K562 (cell line): ENCODE measurements around the gene PLEKHM1. TPM values are rescaled to one million over a fixed set of nuclear protein-coding genes. Genes with fewer than 3 reads are reported as not detected.

Source experiments
- ATAC-seq: fragments of 200-7000 bp; cut with Tn5 transposase; 3 replicates; pipeline ENCODE4 v1.9.1; 2020; ENCODE audit warnings: moderate library complexity
- BruUV-seq: library from RNA; stranded (reverse); fragments of 400-500 nt; replicated peaks from 2 replicates; lab custom pipeline; 2021; lab: Mats Ljungman, UMichigan
- CTCF ChIA-PET: fragments of 300-600 bp; formaldehyde crosslinking; extraction: SDS; loops from one replicate; lab custom pipeline; 2021; ENCODE audit warnings: low intra/inter-chr PET ratio; lab: Yijun Ruan, JAX
- POLR2A ChIA-PET: fragments of 300-600, 350-650 bp; sonication (Branson Sonifier 250); formaldehyde crosslinking; extraction: SDS; loops from one replicate; lab custom pipeline; 2021; ENCODE audit warnings: antibody characterized with exemption, inconsistent platforms; lab: Yijun Ruan, JAX
- DNase-seq, 4 experiments: peaks; one replicate each; pipeline versions ENCODE4 v3.0.0 to v3.0.0-alpha.2; 2011 to 2018; ENCODE audit warnings: low spot score in 3 of 4, mixed read lengths in 3 of 4; ENCODE audit errors: extremely low read depth in 1 of 4
- FAIRE-seq: peaks from 2 replicates; lab custom pipeline; 2011; peaks lifted over from hg19 to GRCh38; lab: Jason Lieb, UNC
- H2AFZ ChIP-seq: 2 replicates; pipeline ENCODE4 v1.6.0; 2011; ENCODE audit warnings: low read depth, low read length, control low read depth, inconsistent platforms
- H3K27ac ChIP-seq: fragments of 200-600 bp; 3 replicates; pipeline ENCODE4 v1.8.0; 2011; ENCODE audit warnings: low read depth, mild to moderate bottlenecking, control low read depth, inconsistent platforms, low read length, moderate library complexity, mixed read lengths; ENCODE audit errors: extremely low read depth
- H3K27me3 ChIP-seq, 2 experiments: fragments of 300-600 bp in 1 of 2; 2 replicates in 1 of 2; 3 replicates in 1 of 2; pipeline versions ENCODE4 v1.6.0 to v1.8.0; 2011; ENCODE audit warnings: inconsistent platforms in 2 of 2, low read length in 2 of 2, mild to moderate bottlenecking in 1 of 2, mixed read lengths in 1 of 2, moderate library complexity in 1 of 2; ENCODE audit not compliant: control insufficient read depth in 2 of 2, insufficient read depth in 2 of 2
- H3K36me3 ChIP-seq: fragments of 300-600 bp; 3 replicates; pipeline ENCODE4 v1.8.0; 2011; ENCODE audit warnings: mild to moderate bottlenecking, low read length, inconsistent platforms; ENCODE audit not compliant: control insufficient read depth, insufficient read depth
- H3K4me1 ChIP-seq, 2 experiments: fragments of 200-600 bp in 1 of 2; replicated peaks in 1 of 2; 2 replicates in 1 of 2; 3 replicates in 1 of 2; pipeline versions ENCODE4 v1.5.1 to v1.8.0; 2011; ENCODE audit warnings: inconsistent platforms in 2 of 2, low read length in 2 of 2, mild to moderate bottlenecking in 1 of 2, mixed read lengths in 1 of 2, moderate library complexity in 1 of 2; ENCODE audit not compliant: control insufficient read depth in 2 of 2, insufficient read depth in 2 of 2
- H3K4me2 ChIP-seq: 2 replicates; pipeline ENCODE4 v1.6.1; 2011; ENCODE audit warnings: low read length, control low read depth, inconsistent platforms, mixed read lengths; ENCODE audit not compliant: insufficient read depth
- H3K4me3 ChIP-seq: fragments of 200-600 bp; sonication (generic), shearing (Covaris generic); 2 replicates; pipeline ENCODE4 v1.5.1; 2016; ENCODE audit warnings: control low read depth, inconsistent platforms
- H3K79me2 ChIP-seq: fragments of 200-600 bp; 3 replicates; pipeline ENCODE4 v1.8.0; 2011; ENCODE audit warnings: low read length, inconsistent platforms; ENCODE audit not compliant: control insufficient read depth, insufficient read depth
- H3K9ac ChIP-seq, 2 experiments: 2 replicates each; pipeline versions ENCODE4 v1.6.0 to v1.6.1; 2011; ENCODE audit warnings: low read depth in 2 of 2, low read length in 2 of 2, control low read depth in 1 of 2, inconsistent platforms in 1 of 2, mild to moderate bottlenecking in 1 of 2, mixed read lengths in 1 of 2; ENCODE audit not compliant: insufficient read depth in 1 of 2
- H3K9me1 ChIP-seq: one replicate; pipeline ENCODE4 v1.6.0; 2011; ENCODE audit warnings: inconsistent platforms, mild to moderate bottlenecking, low read length, moderate library complexity; ENCODE audit not compliant: control insufficient read depth, insufficient read depth
- H3K9me3 ChIP-seq: replicated peaks from 2 replicates; pipeline ENCODE4 v1.5.1; 2011; ENCODE audit warnings: low read depth, low read length, inconsistent platforms; ENCODE audit not compliant: control insufficient read depth, insufficient read depth
- H4K20me1 ChIP-seq: replicated peaks from 2 replicates; pipeline ENCODE4 v1.6.1; 2011; ENCODE audit warnings: low read length, inconsistent platforms, mixed read lengths; ENCODE audit not compliant: control insufficient read depth, insufficient read depth
- RAD21 ChIP-seq, 2 experiments: fragments of 250-450 bp in 1 of 2; fragments of 450-650 bp in 1 of 2; sonication (Bioruptor Pico) in 1 of 2; formaldehyde crosslinking in 1 of 2; IDR thresholded peaks in 1 of 2; conservative IDR thresholded peaks in 1 of 2; 2 replicates each; pipeline versions ENCODE4 v1.4.0 to v1.8.0; 2020 to 2022; ENCODE audit warnings: mild to moderate bottlenecking in 2 of 2, moderate library complexity in 1 of 2
- WGBS: fragments of 100-300 bp; shearing (Covaris generic); methylation state at CpG from one replicate; pipeline ENCODE4 v1.1.6; 2016; ENCODE audit warnings: low coverage, mixed read lengths; ENCODE audit not compliant: insufficient coverage; ENCODE audit errors: missing lambda C conversion rate; 5-methylcytosine and 5-hydroxymethylcytosine counted together
- in situ Hi-C: fragments of 300-500 bp; cut with MboI; formaldehyde crosslinking; loops from 4 replicates; pipeline ENCODE4 v1.15.0; 2018; ENCODE audit warnings: inconsistent platforms, mixed read lengths
- intact Hi-C: fragments of 100-400 bp; cut with micrococcal nuclease; formaldehyde crosslinking; loops from 2 replicates; pipeline ENCODE4 v1.14.2; 2022
- polyA plus RNA-seq, 8 experiments: library from polyadenylated mRNA; depleted of rRNA in 4 of 8; stranded (reverse) in 5 of 8; unstranded in 3 of 8; fragments of >200 nt; fragmentation: Nextera tagmentation in 2 of 8; fragmentation: Illumina TruSeq in 1 of 8; extraction: Ambion mirVana in 2 of 8; extraction: Trizol in 1 of 8; gene quantifications; 2 replicates each; pipeline versions ENCODE4 v1.2.1 to v1.2.3, GENCODE V29; 2011 to 2014; ENCODE audit warnings: inconsistent platforms in 1 of 8, missing spikeins in 1 of 8
- total RNA-seq, 7 experiments: library from RNA; depleted of rRNA in 6 of 7; stranded (reverse); fragments of >200 nt in 6 of 7; fragmentation: Illumina TruSeq in 2 of 7; extraction: Trizol in 2 of 7; gene quantifications; 2 replicates each; pipeline versions ENCODE4 v1.2.1 to v1.2.3, GENCODE V29; 2011 to 2021; ENCODE audit warnings: low replicate concordance in 1 of 7
- TF ChIP-seq, protein P1 (sequence below): fragments of 450-650 bp; IDR thresholded peaks from 2 replicates; pipeline ENCODE4 v1.6.1; 2016

The PLEKHM1 gene
- total and polyA plus RNA-seq, 9 of the 15 experiments (the other 6 are each of a cell fraction or from before 2014, with no cell fraction given): 0.13 to 23.3 (median 5.7) TPM

- FAIRE-seq (peak; percentile 71), ATAC-seq (no peak)
- WGBS: 34% methylated on average over 10 of the region's 10 CpGs
Observed at GRCh38 chr17:45414990-45415881, 75.3 kb downstream of the PLEKHM1 start.

More at GRCh38 chr17:45414990-45415881, 75.3 kb downstream of the PLEKHM1 start:
- BruUV-seq: no TSS peak
- H3K4me1 ChIP-seq: peaks cover 0 to 5% of the 10 kb centered on the region in 2 experiments; a peak in 2 of 5 replicates
- TF ChIP-seq, protein P1, sequence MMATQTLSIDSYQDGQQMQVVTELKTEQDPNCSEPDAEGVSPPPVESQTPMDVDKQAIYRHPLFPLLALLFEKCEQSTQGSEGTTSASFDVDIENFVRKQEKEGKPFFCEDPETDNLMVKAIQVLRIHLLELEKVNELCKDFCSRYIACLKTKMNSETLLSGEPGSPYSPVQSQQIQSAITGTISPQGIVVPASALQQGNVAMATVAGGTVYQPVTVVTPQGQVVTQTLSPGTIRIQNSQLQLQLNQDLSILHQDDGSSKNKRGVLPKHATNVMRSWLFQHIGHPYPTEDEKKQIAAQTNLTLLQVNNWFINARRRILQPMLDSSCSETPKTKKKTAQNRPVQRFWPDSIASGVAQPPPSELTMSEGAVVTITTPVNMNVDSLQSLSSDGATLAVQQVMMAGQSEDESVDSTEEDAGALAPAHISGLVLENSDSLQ: peak; percentile 58; the same call in 1 of the 2 replicates
- no peak for TF ChIP-seq RAD21 (CRISPR knock-in tag; conservative IDR thresholded peaks at IDR 0.05 in 1 of 2, IDR thresholded peaks at IDR 0.05 in 1 of 2)
- no peak overlapping the region for H3K4me2 ChIP-seq
- no peaks in the 10 kb centered on the region for H3K36me3 ChIP-seq
- no peaks in the 10 kb centered on the region for H3K9me1 ChIP-seq
- in situ Hi-C loops: loop anchor here (25.0 kb wide), 1 partner anchor 422 kb away; the partner anchor contains the start of gene SPPL2C
- CTCF ChIA-PET: interaction anchor here (0.6 kb wide), 1 partner anchor 537 kb away, joined by 3 read pairs; no protein-coding TSS in a partner anchor
- no peaks in the 10 kb centered on the region for H3K27me3 ChIP-seq
- H4K20me1 ChIP-seq: no peaks in the 10 kb centered on the region
- 0 out of 2 replicates have a peak overlapping the region, but pooled peaks have one; percentile 14 for H2AFZ ChIP-seq
- H3K4me3 ChIP-seq: no peak overlapping the region
- H3K27ac ChIP-seq: no peak overlapping the region
- H3K9me3 ChIP-seq: no peaks in the 10 kb centered on the region
- H3K9ac ChIP-seq: peak overlapping the region in 1 of 2 experiments; percentile 33; a peak in 1 of 4 replicates
- POLR2A ChIA-PET: no interaction called here
- intact Hi-C loops: no loop called here
- no peaks in the 10 kb centered on the region for H3K79me2 ChIP-seq
- no peak for DNase-seq
